HG02981 (cell line): ENCODE measurements around the gene RASA3.
"Not testable (repeated sequence)": the region's sequence is repeated elsewhere in the genome, so short reads cannot be mapped to it uniquely, and the experiment has no call there.

Experiments
- ATAC-seq: cut with Tn5 transposase; IDR thresholded peaks from one replicate; pipeline ENCODE4 v1.9.1; 2021; ENCODE audit warnings: mild to moderate bottlenecking, moderate library complexity; ENCODE audit not compliant: unreplicated experiment

RASA3 gene

DNA sequence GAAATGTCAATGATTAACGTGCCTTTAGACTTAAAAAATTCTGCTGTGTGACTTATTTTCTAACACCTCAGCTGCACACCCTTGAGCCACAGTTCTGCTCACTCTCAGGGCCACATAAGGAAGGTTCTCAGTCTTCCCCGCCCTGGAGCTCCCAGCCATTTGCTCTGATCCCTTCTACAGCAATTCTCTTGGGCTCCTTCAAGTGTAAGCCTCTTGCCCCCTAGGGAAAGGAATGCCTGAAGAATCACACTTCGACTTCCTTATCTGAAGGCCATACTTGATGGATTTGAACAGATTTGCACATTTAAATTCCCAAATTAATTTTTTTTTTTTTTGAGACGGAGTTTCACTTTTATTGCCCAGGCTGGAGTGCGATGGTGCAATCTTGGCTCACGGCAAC lies 44.2 kb downstream of the RASA3 start:
- no peak for ATAC-seq

- no peak for ATAC-seq
Measured at GRCh38 chr13:114087430-114087829, 45.0 kb downstream of the RASA3 start.

DNA sequence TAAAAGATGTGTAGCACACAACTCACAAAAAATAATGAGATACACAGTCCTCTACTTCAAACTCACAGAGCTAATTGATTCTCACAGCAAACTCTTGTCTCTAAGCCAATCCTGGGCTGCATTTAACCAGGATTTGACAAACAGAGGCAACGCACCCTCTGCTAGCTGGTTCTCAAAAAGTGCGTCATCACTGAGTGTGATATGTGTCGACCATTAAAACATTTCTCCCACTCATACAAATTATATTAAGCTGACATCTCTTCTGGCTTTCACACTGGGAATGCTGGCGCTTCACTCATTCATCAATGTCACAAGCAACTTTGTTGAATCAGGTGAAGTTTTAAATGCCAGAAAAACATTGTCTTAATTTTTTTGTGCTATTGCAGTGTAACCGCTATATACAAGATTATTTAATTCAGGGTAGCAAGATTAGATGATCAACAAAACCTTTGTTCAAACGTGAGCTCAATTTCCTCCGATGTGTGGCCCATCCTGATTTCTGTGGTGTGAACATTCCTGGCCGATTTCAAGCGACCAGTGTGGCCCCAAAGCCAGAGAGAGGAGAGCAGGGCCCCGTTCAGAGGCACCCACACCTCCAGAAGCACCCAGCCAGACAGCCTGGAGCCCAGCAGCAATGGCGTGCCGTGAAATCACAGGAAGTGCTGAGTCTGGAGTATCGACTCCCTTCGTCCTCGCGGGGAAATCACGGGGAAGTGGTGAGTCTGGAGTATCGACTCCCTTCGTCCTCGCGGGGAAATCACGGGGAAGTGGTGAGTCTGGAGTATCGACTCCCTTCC lies 49.4 kb downstream of the RASA3 start:
- no peak for ATAC-seq

DNA sequence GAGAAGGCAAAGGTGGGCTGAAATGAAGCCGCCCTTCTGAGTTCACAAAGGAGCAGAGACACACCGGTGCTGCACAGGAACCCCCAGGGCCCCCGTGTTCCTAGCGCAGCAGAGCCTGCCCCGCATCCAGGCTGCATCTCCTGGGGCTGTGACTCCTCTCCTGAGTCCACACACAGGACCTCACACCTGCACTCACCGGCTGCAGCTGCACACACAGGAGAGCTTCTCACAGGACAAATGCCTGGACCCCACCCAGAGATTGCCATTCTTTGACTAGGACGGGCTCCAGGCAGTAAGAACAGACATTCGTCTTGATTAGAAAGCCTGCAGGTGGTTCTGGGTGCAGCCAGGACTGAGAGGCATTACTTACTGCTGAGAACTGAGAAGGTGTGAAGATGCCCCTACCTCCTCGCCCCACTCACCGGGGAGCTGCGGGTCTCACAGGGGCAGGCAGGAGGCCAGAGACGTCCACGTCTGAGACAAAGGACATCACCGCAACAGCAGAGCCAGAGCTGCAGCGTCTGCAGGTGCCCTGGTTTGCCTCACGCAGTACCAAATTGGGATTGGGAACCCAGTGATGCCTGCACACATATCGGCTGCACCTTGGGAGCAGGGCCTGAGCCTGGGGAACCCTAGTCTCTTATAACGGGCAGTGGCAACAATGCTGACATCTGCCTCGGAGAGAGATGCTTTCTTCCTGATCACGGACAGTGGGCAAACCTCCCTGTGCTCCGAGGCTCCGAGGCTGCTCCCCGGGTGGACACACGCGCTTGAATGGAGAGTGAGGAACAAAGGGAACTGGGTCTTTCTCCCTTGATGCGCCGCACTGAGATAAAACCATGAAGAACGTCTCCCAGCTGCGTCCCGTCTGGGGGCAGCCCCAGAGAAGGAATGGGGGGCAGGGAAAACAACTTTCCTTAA lies 50.4 kb downstream of the RASA3 start:
- ATAC-seq: no peak

DNA sequence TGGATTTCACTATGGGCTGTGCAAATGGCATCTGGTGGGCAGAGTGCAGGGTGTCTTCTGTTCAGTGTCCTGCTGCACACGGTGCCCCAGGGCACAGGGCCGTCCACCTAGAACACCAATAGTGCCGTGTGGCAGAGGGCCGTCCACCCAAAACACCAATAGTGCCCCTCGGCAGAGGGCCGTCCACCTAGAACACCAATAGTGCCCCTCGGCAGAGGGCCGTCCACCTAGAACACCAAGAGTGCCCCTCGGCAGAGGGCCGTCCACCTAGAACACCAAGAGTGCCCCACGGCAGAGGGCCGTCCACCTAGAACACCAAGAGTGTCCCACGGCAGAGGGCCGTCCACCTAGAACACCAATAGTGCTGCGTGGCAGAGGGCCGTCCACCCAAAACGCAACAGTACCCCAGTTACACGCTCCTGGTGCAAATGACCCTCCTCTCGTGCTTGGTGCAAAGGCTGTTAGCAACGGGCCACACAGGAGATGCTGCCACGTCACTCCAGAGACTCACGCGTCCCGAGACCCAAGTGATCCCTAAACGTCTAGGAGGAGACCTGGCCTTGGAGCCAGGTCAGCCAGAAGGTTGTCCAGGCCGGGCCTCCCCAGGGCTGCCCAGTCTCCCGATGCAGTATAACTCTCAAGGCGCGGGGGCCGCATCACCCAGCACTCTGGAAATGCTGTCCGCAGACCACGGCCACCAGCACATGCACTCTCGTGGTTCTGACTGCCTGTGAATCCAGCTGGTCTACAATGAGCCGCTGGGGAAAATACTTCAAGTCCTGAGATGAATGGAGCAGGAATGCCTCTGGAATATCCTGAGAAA lies 51.5 kb downstream of the RASA3 start:
- ATAC-seq: no peak

DNA sequence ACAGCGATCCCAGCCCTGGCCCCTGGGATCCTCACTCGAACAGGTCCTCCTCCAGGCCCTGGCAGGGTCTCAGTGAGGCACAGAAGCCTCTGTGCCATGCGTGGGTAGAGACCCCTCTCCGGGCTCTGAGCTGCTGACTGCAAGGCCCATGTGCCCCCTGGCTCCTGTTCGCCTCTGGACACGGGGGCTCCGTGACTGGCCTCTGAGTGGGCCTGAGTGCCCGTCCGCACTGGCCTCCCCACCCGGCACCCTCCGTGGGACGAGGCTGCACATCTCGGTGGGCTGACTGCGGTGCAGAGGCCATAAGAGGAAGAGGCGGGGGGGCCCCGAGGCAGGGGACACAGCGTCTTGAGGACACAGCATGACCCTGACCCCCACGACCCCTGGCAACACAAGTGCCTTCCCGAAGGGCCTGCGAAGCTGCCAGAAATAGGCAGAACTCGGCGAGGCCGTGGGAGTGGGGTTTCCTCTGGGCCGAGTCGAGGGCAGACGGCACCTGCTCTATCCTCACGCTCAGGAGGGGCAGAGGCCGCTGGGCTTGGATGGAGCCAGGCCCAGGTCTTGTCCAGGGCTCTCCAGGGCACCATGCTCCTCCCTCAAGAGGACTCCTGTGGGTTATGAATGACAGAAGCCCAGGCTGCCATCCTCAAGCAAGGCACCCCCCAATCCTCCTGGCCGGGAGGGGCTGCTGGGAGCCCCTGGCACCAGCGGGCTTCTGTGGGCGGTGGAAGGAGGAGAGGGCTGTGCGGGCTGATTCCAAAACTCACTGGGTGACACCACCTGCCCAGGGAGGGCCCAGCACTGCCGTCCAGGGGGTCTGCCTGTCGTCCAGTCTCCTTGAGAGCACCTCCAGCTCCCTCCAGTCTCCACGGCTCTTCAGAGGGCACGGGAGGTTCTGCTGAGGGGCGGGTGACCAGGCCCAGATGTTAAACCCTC lies 52.6 kb downstream of the RASA3 start:
- no peak for ATAC-seq

- no peak for ATAC-seq
Measured at GRCh38 chr13:114078461-114079451, 53.7 kb downstream of the RASA3 start.

DNA sequence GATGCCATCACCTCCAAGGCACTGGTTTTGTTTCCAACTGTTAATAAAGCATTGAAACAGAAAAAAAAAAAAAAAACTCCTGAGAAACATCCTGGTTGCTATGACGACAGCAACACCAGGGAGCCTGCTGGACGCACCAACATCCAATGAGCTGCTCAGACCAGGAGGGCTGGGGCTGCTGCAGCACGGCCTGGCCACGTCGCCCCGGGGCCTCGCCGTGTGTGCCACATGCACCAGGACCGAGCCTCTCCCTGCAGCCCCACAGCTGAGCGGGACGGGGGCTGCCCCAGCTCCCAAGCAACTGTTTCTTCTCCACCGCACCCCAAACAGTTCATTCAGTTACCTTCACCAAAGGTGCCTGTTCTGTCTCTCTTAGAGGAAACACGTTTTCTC lies 54.5 kb downstream of the RASA3 start:
- no peak for ATAC-seq

GRCh38 chr13:114077099-114077932 lies 55.1 kb downstream of the RASA3 start:
- ATAC-seq: no peak

GRCh38 chr13:114076329-114077090 lies 55.9 kb downstream of the RASA3 start:
- no peak for ATAC-seq

- not testable (repeated sequence) for ATAC-seq
Measured at GRCh38 chr13:114075811-114076210, 56.6 kb downstream of the RASA3 start.

GRCh38 chr13:114074671-114075315 lies 57.6 kb downstream of the RASA3 start:
- no peak for ATAC-seq

DNA sequence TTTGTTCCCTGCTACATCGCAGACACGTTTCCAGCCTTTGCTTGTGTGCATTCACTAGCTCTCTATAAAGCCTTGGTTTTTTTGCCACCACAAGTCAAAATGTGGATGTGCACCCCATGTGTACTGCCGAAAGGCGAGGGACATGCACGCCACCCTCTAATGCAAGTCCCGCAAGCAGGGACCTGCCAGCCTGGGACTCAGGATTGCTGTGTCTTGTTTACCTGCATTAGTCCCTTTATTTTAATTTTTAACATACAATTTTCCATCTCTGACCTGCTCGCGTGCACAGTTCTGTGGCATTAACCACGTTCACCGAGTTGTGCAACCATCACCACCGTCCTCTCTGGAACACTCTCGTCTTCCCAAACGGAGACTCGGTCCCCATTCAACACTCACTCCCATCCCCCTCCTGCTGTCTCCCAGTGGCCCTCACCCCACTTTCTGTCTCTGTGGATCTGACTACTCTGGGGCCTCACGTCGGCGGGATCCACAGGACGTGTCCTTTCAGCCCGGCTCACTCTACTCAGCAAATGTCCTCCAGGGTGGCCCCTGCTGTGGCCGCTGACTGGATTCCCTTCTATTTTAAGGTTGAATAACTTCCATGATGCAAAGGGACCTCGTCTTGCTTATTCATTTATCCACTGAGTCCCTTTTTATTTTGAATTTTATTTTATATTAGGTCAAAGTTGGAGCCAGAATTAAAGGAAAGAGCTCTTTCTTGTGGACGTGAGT lies 58.4 kb downstream of the RASA3 start:
- no peak for ATAC-seq

GRCh38 chr13:114072421-114072820 lies 60.0 kb downstream of the RASA3 start:
- no peak for ATAC-seq

- ATAC-seq: no peak
Measured at GRCh38 chr13:114071991-114072390, 60.4 kb downstream of the RASA3 start.

DNA sequence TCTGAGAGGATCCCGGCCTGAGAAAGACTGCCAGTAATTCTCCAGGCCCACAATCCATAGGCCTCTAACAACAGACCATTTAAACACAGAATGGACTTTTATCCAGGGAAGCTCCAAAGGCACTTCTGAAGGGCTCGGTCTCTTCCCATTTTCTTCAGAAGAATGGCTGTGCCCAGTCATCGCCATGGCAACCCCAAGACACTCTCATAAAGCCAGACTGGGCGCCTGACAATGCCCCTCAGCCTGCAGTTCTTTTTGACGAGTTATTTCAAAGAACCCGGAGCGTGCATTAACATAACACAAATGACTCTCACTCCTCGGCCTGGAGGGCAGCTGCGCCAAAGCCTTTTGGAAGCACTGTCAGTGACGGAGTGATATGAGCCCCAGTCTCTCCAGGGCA lies 61.0 kb downstream of the RASA3 start:
- ATAC-seq: no peak
